AG04450 (cell line): ENCODE results near the gene PNLIP. TPM values are rescaled to one million over a fixed set of nuclear protein-coding genes. Genes with fewer than 3 reads are reported as not detected.

Source experiments
- CTCF ChIA-PET: fragments of 300-600, 350-600 bp; formaldehyde crosslinking; extraction: SDS; loops from one replicate; lab custom pipeline; 2022; ENCODE audit warnings: antibody characterized with exemption, inconsistent platforms; lab: Charles Lee
- POLR2A ChIA-PET: fragments of 350-600 bp; formaldehyde crosslinking; extraction: SDS; loops from one replicate; lab custom pipeline; 2021; ENCODE audit warnings: antibody characterized with exemption, inconsistent platforms; lab: Yijun Ruan, JAX
- DNase-seq: peaks from one replicate; pipeline ENCODE4 v3.0.0-alpha.2; 2011; ENCODE audit warnings: low read depth, low spot score
- H3K27ac ChIP-seq: one replicate; pipeline ENCODE4 v1.5.1; 2012; ENCODE audit warnings: low read depth, low read length, control low read depth
- H3K27me3 ChIP-seq: one replicate; pipeline ENCODE4 v1.6.0; 2012; ENCODE audit warnings: low read length; ENCODE audit not compliant: control insufficient read depth, insufficient read depth
- H3K4me3 ChIP-seq: 2 replicates; pipeline ENCODE4 v1.5.1; 2011; ENCODE audit warnings: mild to moderate bottlenecking, low read depth, low read length, control low read depth
- H3K9me3 ChIP-seq: 2 replicates; pipeline ENCODE4 v1.5.1; 2012; ENCODE audit warnings: low read length; ENCODE audit not compliant: control insufficient read depth, insufficient read depth
- CTCF ChIP-seq: IDR thresholded peaks from 2 replicates; pipeline ENCODE4 v1.5.1; 2011; ENCODE audit warnings: low read depth, low read length, control low read depth, inconsistent platforms
- polyA plus RNA-seq: library from polyadenylated mRNA; depleted of rRNA; stranded (reverse); fragments of >200 nt; gene quantifications from 2 replicates; pipeline ENCODE4 v1.2.3, GENCODE V29; 2011

The PNLIP gene
- polyA plus RNA-seq, 1 experiment = not detected

- CTCF ChIA-PET = interaction anchor here (1.1 kb wide), 1 partner anchor 181 kb away, joined by 3 read pairs; no protein-coding TSS in a partner anchor
- no peak for DNase-seq
Measured at GRCh38 chr10:116607336-116607735, 61.6 kb downstream of the PNLIP start.

GRCh38 chr10:116608686-116609594 is 63.2 kb downstream of the PNLIP start:
- Histone ChIP-seq H3K4me3 (no peak overlapping the region), H3K27ac (no peak overlapping the region), H3K27me3 (peaks cover 10% of the 10 kb centered on the region), H3K9me3 (peaks cover 11% of the 10 kb centered on the region; the same call in 1 of the 2 replicates)
- ChIA-PET POLR2A (no interaction called here), CTCF (interaction anchor here (1.1 kb wide), 1 partner anchor 179 kb away, joined by 3 read pairs; no protein-coding TSS in a partner anchor)
- no peak for DNase-seq
- TF ChIP-seq CTCF = no peak

More at GRCh38 chr10:116607336-116607735, 61.6 kb downstream of the PNLIP start:
- Histone ChIP-seq H3K27me3 (peaks cover 10% of the 10 kb centered on the region), H3K27ac (no peak overlapping the region), H3K9me3 (peaks cover 11% of the 10 kb centered on the region; the same call in 1 of the 2 replicates), H3K4me3 (no peak overlapping the region)
- POLR2A ChIA-PET = no interaction called here
- TF ChIP-seq CTCF = no peak

- no peak for TF ChIP-seq CTCF
- ChIA-PET POLR2A (no interaction called here), CTCF (no interaction called here)
- no peak overlapping the region for H3K4me3 ChIP-seq
- no peak overlapping the region for H3K27ac ChIP-seq
- peaks cover 10% of the 10 kb centered on the region for H3K27me3 ChIP-seq
- peaks cover 11% of the 10 kb centered on the region; the same call in 1 of the 2 replicates for H3K9me3 ChIP-seq
- no peak for DNase-seq
Measured at GRCh38 chr10:116610443-116611152, 64.9 kb downstream of the PNLIP start.

GRCh38 chr10:116611153-116611545 is 65.4 kb downstream of the PNLIP start:
- CTCF ChIA-PET = no interaction called here
- H3K27ac ChIP-seq = no peak overlapping the region
- POLR2A ChIA-PET = no interaction called here
- no peak overlapping the region for H3K4me3 ChIP-seq
- H3K27me3 ChIP-seq = peaks cover 8% of the 10 kb centered on the region
- peaks cover 11% of the 10 kb centered on the region; the same call in 1 of the 2 replicates for H3K9me3 ChIP-seq
- no peak for TF ChIP-seq CTCF
- no peak for DNase-seq
